ENCODE data around the gene CDH13. TPM values are rescaled to one million over a fixed set of nuclear protein-coding genes. Genes with fewer than 3 reads are reported as not detected.

CDH13 gene
- total RNA-seq, 1 experiment from 2014 or later = 49.3 TPM

DNA sequence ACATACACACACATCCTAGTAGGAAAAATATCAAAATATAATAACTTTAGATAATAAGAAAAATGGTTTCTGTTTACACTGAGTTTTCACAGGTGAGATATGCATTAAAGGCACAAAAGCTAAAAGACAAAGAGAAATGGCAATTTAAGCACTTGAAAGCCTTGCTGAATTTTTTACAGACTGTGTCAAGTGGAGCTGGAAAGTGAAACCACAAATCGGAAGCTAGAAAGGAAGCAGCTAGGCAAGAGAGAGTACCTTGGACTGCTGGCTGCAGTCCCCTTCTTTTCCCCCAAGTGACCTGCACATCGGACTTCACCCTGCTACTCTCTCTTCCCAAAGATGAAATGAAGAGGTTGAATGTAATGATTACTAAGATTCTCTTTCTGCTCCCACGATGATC is 135.1 kb downstream of the CDH13 start:
- no peaks in the 10 kb centered on the region for H3K9me3 Mint-ChIP-seq (ENCODE audit: unreplicated experiment)
- H3K4me3 Mint-ChIP-seq (ENCODE audit: unreplicated experiment) = peak overlapping the region; percentile 55
- no TSS peak for BruUV-seq (replicated peaks)
- H3K36me3 Mint-ChIP-seq (ENCODE audit: insufficient read depth, unreplicated experiment) = peaks cover 11% of the 10 kb centered on the region
- peak overlapping the region; percentile 90 for H3K27ac Mint-ChIP-seq (ENCODE audit: low read depth, unreplicated experiment)
- ChIA-PET CTCF (interaction anchor here (0.6 to 2.1 kb wide), 3 partner anchors 9 to 43 kb away, joined by 3 to 6 read pairs (median 3); no protein-coding TSS in a partner anchor), POLR2A (interaction anchor here (0.7 to 1.1 kb wide), 4 partner anchors 47 to 575 kb away, joined by 3 read pairs; no protein-coding TSS in a partner anchor)
- intact Hi-C loops (cut with micrococcal nuclease) = no loop called here
- H3K4me1 Mint-ChIP-seq (ENCODE audit: insufficient read depth, unreplicated experiment) = peaks cover 20% of the 10 kb centered on the region
- DNase-seq (ENCODE audit: unreplicated experiment) = no peak
- H3K27me3 Mint-ChIP-seq (ENCODE audit: insufficient read depth, unreplicated experiment) = no peaks in the 10 kb centered on the region
- TF ChIP-seq, protein P1, sequence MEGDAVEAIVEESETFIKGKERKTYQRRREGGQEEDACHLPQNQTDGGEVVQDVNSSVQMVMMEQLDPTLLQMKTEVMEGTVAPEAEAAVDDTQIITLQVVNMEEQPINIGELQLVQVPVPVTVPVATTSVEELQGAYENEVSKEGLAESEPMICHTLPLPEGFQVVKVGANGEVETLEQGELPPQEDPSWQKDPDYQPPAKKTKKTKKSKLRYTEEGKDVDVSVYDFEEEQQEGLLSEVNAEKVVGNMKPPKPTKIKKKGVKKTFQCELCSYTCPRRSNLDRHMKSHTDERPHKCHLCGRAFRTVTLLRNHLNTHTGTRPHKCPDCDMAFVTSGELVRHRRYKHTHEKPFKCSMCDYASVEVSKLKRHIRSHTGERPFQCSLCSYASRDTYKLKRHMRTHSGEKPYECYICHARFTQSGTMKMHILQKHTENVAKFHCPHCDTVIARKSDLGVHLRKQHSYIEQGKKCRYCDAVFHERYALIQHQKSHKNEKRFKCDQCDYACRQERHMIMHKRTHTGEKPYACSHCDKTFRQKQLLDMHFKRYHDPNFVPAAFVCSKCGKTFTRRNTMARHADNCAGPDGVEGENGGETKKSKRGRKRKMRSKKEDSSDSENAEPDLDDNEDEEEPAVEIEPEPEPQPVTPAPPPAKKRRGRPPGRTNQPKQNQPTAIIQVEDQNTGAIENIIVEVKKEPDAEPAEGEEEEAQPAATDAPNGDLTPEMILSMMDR (IDR thresholded peaks at IDR 0.05; ENCODE audit: unreplicated experiment) = no peak

DNA sequence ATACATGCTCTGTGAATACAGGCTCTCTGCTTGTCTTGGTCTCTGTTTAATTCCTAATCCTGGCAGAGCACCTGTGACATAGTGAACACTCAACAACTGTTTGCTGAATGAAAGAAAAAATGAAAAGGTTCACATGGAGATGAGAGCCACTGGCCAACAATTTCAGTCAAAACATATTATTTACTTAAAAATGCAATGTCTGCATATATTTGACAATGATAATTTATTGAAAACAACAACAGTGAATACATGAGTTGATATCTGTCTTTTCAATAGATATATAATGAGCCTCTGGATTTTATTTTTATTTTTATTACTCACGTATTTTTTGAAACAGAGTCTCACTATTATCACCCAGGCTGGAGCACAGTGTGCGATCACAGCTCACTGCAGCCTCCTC is 136.6 kb downstream of the CDH13 start:
- ChIA-PET POLR2A (no interaction called here), CTCF (no interaction called here)
- Mint-ChIP-seq H3K9me3 (ENCODE audit: unreplicated experiment) (no peaks in the 10 kb centered on the region), H3K27me3 (ENCODE audit: insufficient read depth, unreplicated experiment) (no peaks in the 10 kb centered on the region), H3K4me1 (ENCODE audit: insufficient read depth, unreplicated experiment) (peaks cover 20% of the 10 kb centered on the region), H3K4me3 (ENCODE audit: unreplicated experiment) (no peak overlapping the region), H3K36me3 (ENCODE audit: insufficient read depth, unreplicated experiment) (peaks cover 11% of the 10 kb centered on the region), H3K27ac (ENCODE audit: low read depth, unreplicated experiment) (peak overlapping the region; percentile 44)
- TF ChIP-seq, protein P1 (IDR thresholded peaks at IDR 0.05; ENCODE audit: unreplicated experiment) = no peak
- DNase-seq (ENCODE audit: unreplicated experiment) = no peak
- no TSS peak for BruUV-seq (replicated peaks)
- intact Hi-C loops (cut with micrococcal nuclease) = no loop called here

DNA sequence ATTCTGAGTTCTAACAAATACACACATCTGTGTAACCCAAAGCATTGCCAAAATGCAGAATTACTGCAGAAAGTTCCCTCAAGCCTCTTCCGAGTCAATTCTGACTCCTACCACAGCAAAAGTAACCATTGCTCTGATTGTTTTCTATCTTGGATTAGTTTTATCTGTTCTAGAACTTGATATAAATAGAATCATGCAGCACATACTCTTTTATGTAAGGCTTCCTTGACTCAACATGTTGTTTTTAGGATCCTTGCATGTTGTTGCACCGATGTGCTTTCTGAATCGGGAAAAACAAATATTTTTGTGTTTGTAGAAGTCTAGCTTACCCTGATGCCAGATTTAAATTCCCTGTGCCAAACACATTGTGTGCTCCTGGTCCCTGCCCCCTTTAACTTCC is 140.4 kb downstream of the CDH13 start:
- ChIA-PET POLR2A (no interaction called here), CTCF (interaction anchor here (0.6 to 0.8 kb wide), 2 partner anchors 10 kb away, joined by 3 to 4 read pairs; no protein-coding TSS in a partner anchor)
- no peak for DNase-seq (ENCODE audit: unreplicated experiment)
- H3K9me3 Mint-ChIP-seq (ENCODE audit: unreplicated experiment) = no peaks in the 10 kb centered on the region
- no peaks in the 10 kb centered on the region for H3K27me3 Mint-ChIP-seq (ENCODE audit: insufficient read depth, unreplicated experiment)
- intact Hi-C loops (cut with micrococcal nuclease) = no loop called here
- no TSS peak for BruUV-seq (replicated peaks)
- TF ChIP-seq, protein P1 (IDR thresholded peaks at IDR 0.05; ENCODE audit: unreplicated experiment) = no peak
- no peak overlapping the region for H3K4me3 Mint-ChIP-seq (ENCODE audit: unreplicated experiment)
- H3K27ac Mint-ChIP-seq (ENCODE audit: low read depth, unreplicated experiment) = no peak overlapping the region
- H3K36me3 Mint-ChIP-seq (ENCODE audit: insufficient read depth, unreplicated experiment) = peaks cover 5% of the 10 kb centered on the region
- peaks cover under 1% of the 10 kb centered on the region for H3K4me1 Mint-ChIP-seq (ENCODE audit: insufficient read depth, unreplicated experiment)

DNA sequence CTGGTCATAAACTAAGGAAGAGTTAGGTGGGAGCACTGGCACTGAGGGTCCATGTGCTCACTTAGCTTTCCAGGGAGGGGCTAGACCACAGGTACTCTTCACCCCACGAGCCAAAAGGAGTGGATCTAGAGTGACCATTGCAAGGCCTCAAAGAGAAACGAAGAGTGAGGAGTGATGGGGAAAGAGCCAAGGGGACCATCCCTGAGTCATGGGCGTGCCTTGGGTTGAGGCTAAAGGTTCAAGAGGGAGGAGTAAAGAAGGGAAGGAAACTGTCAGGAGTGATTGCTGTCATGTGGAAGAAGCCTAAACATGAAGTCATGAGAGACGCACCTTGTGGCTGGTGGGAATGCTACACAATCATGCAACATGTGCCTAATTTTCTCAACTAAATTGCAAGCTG is 141.0 kb downstream of the CDH13 start:
- TF ChIP-seq, protein P1 (IDR thresholded peaks at IDR 0.05; ENCODE audit: unreplicated experiment) = no peak
- Mint-ChIP-seq H3K4me1 (ENCODE audit: insufficient read depth, unreplicated experiment) (no peaks in the 10 kb centered on the region), H3K36me3 (ENCODE audit: insufficient read depth, unreplicated experiment) (peaks cover 5% of the 10 kb centered on the region), H3K4me3 (ENCODE audit: unreplicated experiment) (no peak overlapping the region), H3K9me3 (ENCODE audit: unreplicated experiment) (no peaks in the 10 kb centered on the region), H3K27me3 (ENCODE audit: insufficient read depth, unreplicated experiment) (no peaks in the 10 kb centered on the region), H3K27ac (ENCODE audit: low read depth, unreplicated experiment) (no peak overlapping the region)
- intact Hi-C loops (cut with micrococcal nuclease) = no loop called here
- CTCF ChIA-PET = interaction anchor here (0.6 to 0.8 kb wide), 2 partner anchors 9 to 11 kb away, joined by 3 to 4 read pairs; no protein-coding TSS in a partner anchor
- POLR2A ChIA-PET = no interaction called here
- no peak for DNase-seq (ENCODE audit: unreplicated experiment)
- no TSS peak for BruUV-seq (replicated peaks)

All from MCF 10A (cell line).